ENCODE results near the gene TRIM44.

GRCh38 chr11:35857922-35858321 lies 195.3 kb downstream of the TRIM44 start:
- TF ChIP-seq CTCF (IDR thresholded peaks at IDR 0.05) (no peak), BHLHE40 (IDR thresholded peaks at IDR 0.05; ENCODE audit: low read depth, low read length) (no peak), POLR2A (IDR thresholded peaks at IDR 0.05; ENCODE audit: low read length) (no peak), POLR2AphosphoS2 (conservative IDR thresholded peaks at IDR 0.05; ENCODE audit: low read length) (no peak), TP53 (CRISPR knock-in tag; IDR thresholded peaks at IDR 0.05) (no peak), USF2 (IDR thresholded peaks at IDR 0.05) (no peak), JUN (IDR thresholded peaks at IDR 0.05) (no peak), RFX5 (IDR thresholded peaks at IDR 0.05) (no peak), ESRRA (IDR thresholded peaks at IDR 0.05; ENCODE audit: borderline replicate concordance, low read length) (no peak), NR3C1 (IDR thresholded peaks at IDR 0.05) (no peak)

Data from A549 (cell line).